Neural progenitor cell (in vitro differentiated cells): ENCODE results near the gene SLC25A13. TPM values are rescaled to one million over a fixed set of nuclear protein-coding genes. Genes with fewer than 3 reads are reported as not detected.

ENCODE experiments used
- DNase-seq: peaks from one replicate; pipeline ENCODE4 v3.0.0-alpha.2; 2016; ENCODE audit warnings: low spot score
- H2AFZ ChIP-seq: fragments of 200-600 bp; sonication (generic); replicated peaks from 2 replicates; pipeline ENCODE4 v1.6.1; 2016; ENCODE audit warnings: antibody characterized with exemption
- H3F3A ChIP-seq: fragments of 200-600 bp; sonication (generic); 2 replicates; pipeline ENCODE4 v1.6.1; 2016; ENCODE audit warnings: antibody characterized with exemption, low read depth
- H3K27ac ChIP-seq: fragments of 200-600 bp; sonication (generic); 2 replicates; pipeline ENCODE4 v1.5.1; 2016; ENCODE audit warnings: mild to moderate bottlenecking
- H3K27me3 ChIP-seq: fragments of 200-600 bp; sonication (generic); 2 replicates; pipeline ENCODE4 v1.6.1; 2016; ENCODE audit warnings: mild to moderate bottlenecking, moderate library complexity
- H3K36me3 ChIP-seq: fragments of 200-600 bp; sonication (generic); 2 replicates; pipeline ENCODE4 v1.5.1; 2016
- H3K4me1 ChIP-seq: fragments of 200-600 bp; sonication (generic); 2 replicates; pipeline ENCODE4 v1.6.1; 2016; ENCODE audit warnings: mixed run types
- H3K4me2 ChIP-seq: fragments of 200-600 bp; sonication (generic); 2 replicates; pipeline ENCODE4 v1.6.1; 2016
- H3K4me3 ChIP-seq: fragments of 200-600 bp; sonication (generic); 2 replicates; pipeline ENCODE4 v1.5.1; 2016
- H3K79me2 ChIP-seq: fragments of 200-600 bp; sonication (generic); 2 replicates; pipeline ENCODE4 v1.6.1; 2016; ENCODE audit warnings: low read depth
- H3K9ac ChIP-seq: fragments of 200-600 bp; sonication (generic); 2 replicates; pipeline ENCODE4 v1.6.1; 2016
- H3K9me3 ChIP-seq: fragments of 200-600 bp; sonication (generic); 2 replicates; pipeline ENCODE4 v1.5.1; 2016; ENCODE audit warnings: low read depth
- H4K20me1 ChIP-seq: fragments of 200-600 bp; sonication (generic); 2 replicates; pipeline ENCODE4 v1.6.1; 2016; ENCODE audit warnings: low read depth
- H3K27ac Mint-ChIP-seq: 3 replicates; pipeline ENCODE4 v1.8.0; 2021; ENCODE audit warnings: mixed read lengths
- H3K27me3 Mint-ChIP-seq: 2 replicates; pipeline ENCODE4 v1.8.0; 2022; ENCODE audit warnings: low read depth, mild to moderate bottlenecking, inconsistent platforms, moderate library complexity, mixed read lengths; ENCODE audit not compliant: insufficient read depth
- H3K36me3 Mint-ChIP-seq: 3 replicates; pipeline ENCODE4 v1.8.0; 2021; ENCODE audit warnings: mixed read lengths
- H3K4me1 Mint-ChIP-seq: 3 replicates; pipeline ENCODE4 v1.8.0; 2021; ENCODE audit warnings: mixed read lengths
- H3K4me3 Mint-ChIP-seq: 3 replicates; pipeline ENCODE4 v1.8.0; 2021; ENCODE audit warnings: mild to moderate bottlenecking, moderate library complexity, mixed read lengths
- H3K9me3 Mint-ChIP-seq: 3 replicates; pipeline ENCODE4 v1.8.0; 2020; ENCODE audit warnings: mixed read lengths
- EZH2 ChIP-seq: fragments of 200-600 bp; sonication (generic); IDR thresholded peaks from 2 replicates; pipeline ENCODE4 v1.6.1; 2017; ENCODE audit warnings: antibody characterized with exemption, mild to moderate bottlenecking, moderate library complexity
- EZH2phosphoT487 ChIP-seq: fragments of 200-600 bp; sonication (generic); IDR thresholded peaks from 2 replicates; pipeline ENCODE4 v1.6.1; 2017; ENCODE audit warnings: antibody characterized with exemption
- total RNA-seq: library from RNA; depleted of rRNA; stranded (reverse); fragments of >200 nt; gene quantifications from 2 replicates; pipeline ENCODE4 v1.2.3, GENCODE V29; 2015; ENCODE audit warnings: low replicate concordance
- TF ChIP-seq, protein P1 (sequence below): fragments of 200-600 bp; sonication (generic); IDR thresholded peaks from 2 replicates; pipeline ENCODE4 v1.5.1; 2017; ENCODE audit warnings: antibody characterized with exemption, mild to moderate bottlenecking

The SLC25A13 gene
- total RNA-seq, 1 donor from 2014 or later, result 83.3 TPM

DNA sequence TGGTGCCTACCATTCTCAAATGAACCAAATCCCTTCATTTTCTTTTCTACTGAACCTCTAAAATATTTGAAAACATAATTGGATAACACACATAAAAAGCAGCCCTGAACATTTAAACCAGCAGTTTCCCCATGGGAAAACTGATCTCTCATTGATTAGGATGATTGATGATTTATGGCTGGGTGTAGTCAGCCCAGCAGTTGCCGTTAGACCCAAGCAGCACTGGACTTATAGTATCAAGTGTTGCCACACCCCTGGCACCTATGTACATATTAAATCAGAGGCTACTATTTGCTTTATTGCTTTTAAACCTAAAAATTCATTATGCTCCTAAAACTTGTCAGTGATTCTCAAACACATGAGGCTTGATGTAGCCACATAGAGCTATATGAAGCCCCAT, 20.2 kb upstream of the SLC25A13 start:
- Histone ChIP-seq H3K27ac (no peak overlapping the region), H3K4me3 (no peak overlapping the region), H4K20me1 (no peaks in the 10 kb centered on the region), H3K9me3 (no peaks in the 10 kb centered on the region), H2AFZ (no peak overlapping the region), H3K36me3 (no peaks in the 10 kb centered on the region), H3K4me2 (no peak overlapping the region), H3K4me1 (peaks cover 7% of the 10 kb centered on the region), H3K27me3 (no peaks in the 10 kb centered on the region), H3F3A (no peaks in the 10 kb centered on the region), H3K9ac (no peak overlapping the region), H3K79me2 (no peaks in the 10 kb centered on the region)
- Mint-ChIP-seq H3K36me3 (no peaks in the 10 kb centered on the region), H3K9me3 (no peaks in the 10 kb centered on the region), H3K27me3 (no peaks in the 10 kb centered on the region), H3K4me1 (peaks cover 10% of the 10 kb centered on the region), H3K27ac (no peak overlapping the region), H3K4me3 (no peak overlapping the region)
- DNase-seq, result no peak
- TF ChIP-seq, protein P1, sequence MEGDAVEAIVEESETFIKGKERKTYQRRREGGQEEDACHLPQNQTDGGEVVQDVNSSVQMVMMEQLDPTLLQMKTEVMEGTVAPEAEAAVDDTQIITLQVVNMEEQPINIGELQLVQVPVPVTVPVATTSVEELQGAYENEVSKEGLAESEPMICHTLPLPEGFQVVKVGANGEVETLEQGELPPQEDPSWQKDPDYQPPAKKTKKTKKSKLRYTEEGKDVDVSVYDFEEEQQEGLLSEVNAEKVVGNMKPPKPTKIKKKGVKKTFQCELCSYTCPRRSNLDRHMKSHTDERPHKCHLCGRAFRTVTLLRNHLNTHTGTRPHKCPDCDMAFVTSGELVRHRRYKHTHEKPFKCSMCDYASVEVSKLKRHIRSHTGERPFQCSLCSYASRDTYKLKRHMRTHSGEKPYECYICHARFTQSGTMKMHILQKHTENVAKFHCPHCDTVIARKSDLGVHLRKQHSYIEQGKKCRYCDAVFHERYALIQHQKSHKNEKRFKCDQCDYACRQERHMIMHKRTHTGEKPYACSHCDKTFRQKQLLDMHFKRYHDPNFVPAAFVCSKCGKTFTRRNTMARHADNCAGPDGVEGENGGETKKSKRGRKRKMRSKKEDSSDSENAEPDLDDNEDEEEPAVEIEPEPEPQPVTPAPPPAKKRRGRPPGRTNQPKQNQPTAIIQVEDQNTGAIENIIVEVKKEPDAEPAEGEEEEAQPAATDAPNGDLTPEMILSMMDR, result no peak
- TF ChIP-seq EZH2 (no peak), EZH2phosphoT487 (no peak)

DNA sequence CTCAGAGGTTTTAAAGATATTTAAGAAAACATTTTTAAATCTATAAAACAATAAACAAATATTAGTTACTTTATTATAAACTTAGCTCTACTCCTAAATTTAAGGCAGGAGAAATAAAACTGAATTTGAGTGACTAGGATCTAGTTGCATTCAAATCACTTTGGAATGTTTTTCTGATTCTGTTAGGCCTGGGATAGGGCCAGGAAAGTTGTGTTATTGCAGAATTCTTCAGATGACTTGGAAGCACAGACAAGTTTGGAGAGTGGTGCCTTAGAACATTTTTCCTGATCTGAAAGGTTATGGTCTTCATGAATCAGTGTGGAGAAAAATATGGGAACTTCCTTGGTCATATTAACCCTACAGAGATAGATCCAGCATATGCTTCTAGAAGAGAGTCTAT, 15.6 kb upstream of the SLC25A13 start:
- Mint-ChIP-seq H3K27ac (no peak overlapping the region), H3K4me1 (no peaks in the 10 kb centered on the region), H3K27me3 (no peaks in the 10 kb centered on the region), H3K36me3 (no peaks in the 10 kb centered on the region), H3K4me3 (no peak overlapping the region), H3K9me3 (peaks cover 3% of the 10 kb centered on the region)
- Histone ChIP-seq H3K4me2 (no peak overlapping the region), H3K4me1 (no peaks in the 10 kb centered on the region), H3F3A (no peaks in the 10 kb centered on the region), H2AFZ (no peak overlapping the region), H3K9me3 (no peaks in the 10 kb centered on the region), H3K9ac (no peak overlapping the region), H4K20me1 (no peaks in the 10 kb centered on the region), H3K27ac (no peak overlapping the region), H3K36me3 (no peaks in the 10 kb centered on the region), H3K79me2 (no peaks in the 10 kb centered on the region), H3K4me3 (no peak overlapping the region), H3K27me3 (no peaks in the 10 kb centered on the region)
- TF ChIP-seq EZH2 (no peak), EZH2phosphoT487 (no peak)
- DNase-seq, result no peak

DNA sequence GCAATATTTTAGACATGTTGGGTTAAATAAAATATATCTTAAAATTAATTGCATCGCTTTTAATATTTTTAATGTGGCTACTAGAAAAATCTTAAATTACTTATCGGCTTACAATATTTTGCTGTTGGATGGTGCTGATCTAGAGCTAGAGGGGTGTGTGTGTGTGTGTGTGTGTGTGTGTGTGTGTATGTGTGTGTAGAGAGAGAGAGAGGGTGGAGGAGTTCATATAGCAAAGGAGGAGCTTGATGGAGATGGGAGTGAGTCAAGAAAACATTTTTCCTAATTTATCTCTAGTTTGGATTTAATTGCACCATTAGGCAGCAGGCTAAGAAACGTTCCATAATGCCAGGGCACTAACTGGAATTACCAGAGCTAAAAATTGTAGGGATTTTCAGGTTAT, 10.4 kb upstream of the SLC25A13 start:
- H3K79me2 ChIP-seq, result no peaks in the 10 kb centered on the region
- no peak overlapping the region for H3K4me3 ChIP-seq
- no peak overlapping the region for H3K27ac ChIP-seq
- no peaks in the 10 kb centered on the region for H3K36me3 ChIP-seq
- no peaks in the 10 kb centered on the region for H3K9me3 ChIP-seq
- Mint-ChIP-seq H3K36me3 (no peaks in the 10 kb centered on the region), H3K27me3 (no peaks in the 10 kb centered on the region), H3K9me3 (peaks cover 3% of the 10 kb centered on the region), H3K4me1 (peaks cover 2% of the 10 kb centered on the region), H3K4me3 (no peak overlapping the region), H3K27ac (no peak overlapping the region)
- H3K4me2 ChIP-seq, result no peak overlapping the region
- no peaks in the 10 kb centered on the region for H3F3A ChIP-seq
- no peaks in the 10 kb centered on the region for H3K27me3 ChIP-seq
- no peaks in the 10 kb centered on the region for H4K20me1 ChIP-seq
- TF ChIP-seq, protein P1, result no peak
- TF ChIP-seq EZH2 (no peak), EZH2phosphoT487 (no peak)
- H3K9ac ChIP-seq, result no peak overlapping the region
- no peak overlapping the region for H2AFZ ChIP-seq
- peaks cover 5% of the 10 kb centered on the region for H3K4me1 ChIP-seq
- no peak for DNase-seq

DNA sequence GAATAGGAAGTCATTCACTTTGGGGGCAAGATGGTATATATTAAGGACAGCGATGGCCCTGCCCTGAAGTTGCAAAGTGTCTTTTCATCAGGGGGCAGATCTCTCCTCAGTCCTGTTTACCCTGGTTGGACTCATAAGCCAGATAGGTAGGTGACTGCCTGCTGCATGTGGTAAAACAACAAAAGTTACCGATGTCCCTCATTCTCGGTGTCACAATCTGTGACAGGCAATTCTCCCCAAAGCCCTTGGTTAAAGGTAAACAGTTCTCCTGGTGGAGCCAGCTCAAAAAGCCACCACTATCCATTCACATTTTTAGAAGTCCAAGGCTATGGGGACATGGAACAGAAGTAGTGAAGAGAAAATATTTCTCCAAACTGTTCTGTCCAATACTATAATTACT, 9.9 kb upstream of the SLC25A13 start:
- DNase-seq, result no peak
- no peak for TF ChIP-seq EZH2
- TF ChIP-seq, protein P1, result no peak
- no peak for TF ChIP-seq EZH2phosphoT487
- Histone ChIP-seq H3K79me2 (no peaks in the 10 kb centered on the region), H3K9me3 (no peaks in the 10 kb centered on the region), H3K4me2 (no peak overlapping the region), H4K20me1 (no peaks in the 10 kb centered on the region), H3K27ac (no peak overlapping the region), H3F3A (no peaks in the 10 kb centered on the region), H3K9ac (no peak overlapping the region), H3K4me3 (no peak overlapping the region), H3K27me3 (no peaks in the 10 kb centered on the region), H3K4me1 (peaks cover 5% of the 10 kb centered on the region), H2AFZ (no peak overlapping the region), H3K36me3 (no peaks in the 10 kb centered on the region)
- H3K4me1 Mint-ChIP-seq, result peaks cover 2% of the 10 kb centered on the region
- no peaks in the 10 kb centered on the region for H3K27me3 Mint-ChIP-seq
- H3K36me3 Mint-ChIP-seq, result no peaks in the 10 kb centered on the region
- H3K4me3 Mint-ChIP-seq, result no peak overlapping the region
- H3K9me3 Mint-ChIP-seq, result peaks cover 3% of the 10 kb centered on the region
- no peak overlapping the region for H3K27ac Mint-ChIP-seq
